ENCODE measurements around the gene BFSP2.
"Not testable (repeated sequence)": the region's sequence is repeated elsewhere in the genome, so short reads cannot be mapped to it uniquely, and the experiment has no call there.

Gene BFSP2

DNA sequence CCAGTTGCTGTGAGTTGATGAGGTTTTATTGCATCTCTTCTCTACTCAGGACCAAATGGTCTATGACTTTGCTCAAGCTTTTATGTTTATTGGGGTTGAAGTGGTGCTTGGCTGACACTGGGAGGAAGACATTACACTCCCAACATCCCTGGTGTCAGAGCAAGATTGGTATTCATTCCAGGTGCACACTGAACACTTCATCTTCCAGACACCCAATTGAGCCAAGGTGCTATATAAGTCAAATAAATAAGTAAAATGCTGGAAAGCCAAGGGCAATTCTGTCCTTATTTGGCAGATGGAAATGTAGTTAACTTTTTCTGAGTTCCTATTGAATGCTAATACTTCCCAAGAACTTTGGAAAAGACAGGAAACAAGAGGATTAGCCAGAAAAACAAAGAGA, 120.4 kb downstream of the BFSP2 start:
- Histone ChIP-seq H3K27ac (ENCODE audit: low read length) (no peak overlapping the region), H3K4me1 (ENCODE audit: control insufficient read depth, insufficient read depth, low read length) (no peaks in the 10 kb centered on the region), H3K9ac (ENCODE audit: low read length in 2 of 2) (no peak overlapping the region), H3K9me3 (ENCODE audit: control insufficient read depth in 2 of 2, low read length in 2 of 2) (no peaks in the 10 kb centered on the region), H3K4me3 (ENCODE audit: low read length in 2 of 2) (no peak overlapping the region), H3K27me3 (ENCODE audit: control insufficient read depth in 1 of 2, insufficient read depth in 2 of 2, low read length in 2 of 2) (no peaks in the 10 kb centered on the region), H3K36me3 (ENCODE audit: control insufficient read depth in 2 of 2, insufficient read depth in 2 of 2, low read length in 2 of 2) (no peaks in the 10 kb centered on the region)

- H3K27ac ChIP-seq (ENCODE audit: low read length); H3K36me3 ChIP-seq (ENCODE audit: control insufficient read depth in 2 of 2, insufficient read depth in 2 of 2, low read length in 2 of 2); H3K9me3 ChIP-seq (ENCODE audit: control insufficient read depth in 2 of 2, low read length in 2 of 2); H3K9ac ChIP-seq (ENCODE audit: low read length in 2 of 2); H3K27me3 ChIP-seq (ENCODE audit: control insufficient read depth in 1 of 2, insufficient read depth in 2 of 2, low read length in 2 of 2); H3K4me1 ChIP-seq (ENCODE audit: control insufficient read depth, insufficient read depth, low read length); H3K4me3 ChIP-seq (ENCODE audit: low read length in 2 of 2): not testable (repeated sequence)
Measured at GRCh38 chr3:133520938-133521337, 121.1 kb downstream of the BFSP2 start.

GRCh38 chr3:133521946-133522345, 122.1 kb downstream of the BFSP2 start:
- Histone ChIP-seq H3K9me3 (ENCODE audit: control insufficient read depth in 2 of 2, low read length in 2 of 2) (no peaks in the 10 kb centered on the region), H3K4me3 (ENCODE audit: low read length in 2 of 2) (no peak overlapping the region), H3K27ac (ENCODE audit: low read length) (no peak overlapping the region), H3K27me3 (ENCODE audit: control insufficient read depth in 1 of 2, insufficient read depth in 2 of 2, low read length in 2 of 2) (no peaks in the 10 kb centered on the region), H3K36me3 (ENCODE audit: control insufficient read depth in 2 of 2, insufficient read depth in 2 of 2, low read length in 2 of 2) (no peaks in the 10 kb centered on the region), H3K9ac (ENCODE audit: low read length in 2 of 2) (no peak overlapping the region), H3K4me1 (ENCODE audit: control insufficient read depth, insufficient read depth, low read length) (no peaks in the 10 kb centered on the region)

- not testable (repeated sequence) for H3K9ac ChIP-seq (ENCODE audit: low read length in 2 of 2); H3K27ac ChIP-seq (ENCODE audit: low read length); H3K27me3 ChIP-seq (ENCODE audit: control insufficient read depth in 1 of 2, insufficient read depth in 2 of 2, low read length in 2 of 2); H3K9me3 ChIP-seq (ENCODE audit: control insufficient read depth in 2 of 2, low read length in 2 of 2); H3K4me1 ChIP-seq (ENCODE audit: control insufficient read depth, insufficient read depth, low read length); H3K4me3 ChIP-seq (ENCODE audit: low read length in 2 of 2); H3K36me3 ChIP-seq (ENCODE audit: control insufficient read depth in 2 of 2, insufficient read depth in 2 of 2, low read length in 2 of 2)
Measured at GRCh38 chr3:133523758-133524157, 123.9 kb downstream of the BFSP2 start.

Data from stomach smooth muscle (tissue), 2 donors.